GM13977 (cell line): Measurements from ENCODE around the gene CFAP126.
"Not testable (repeated sequence)": the region's sequence is repeated elsewhere in the genome, so short reads cannot be mapped to it uniquely, and the experiment has no call there.

Source experiments
- DNase-seq: peaks from one replicate; pipeline ENCODE4 v3.0.0; 2012; ENCODE audit warnings: low spot score
- in situ Hi-C: fragments of 300-500 bp; cut with MboI; formaldehyde crosslinking; loops from one replicate; pipeline ENCODE4 v1.12.0; 2022; ENCODE audit warnings: low sequenced_read_pairs, low pct_unique_long_range_greater_than_20kb, mixed read lengths, inconsistent platforms; ENCODE audit not compliant: unreplicated experiment
- TF ChIP-seq, protein P1 (sequence below): IDR thresholded peaks from 2 replicates; pipeline ENCODE4 v1.5.1; 2012; ENCODE audit warnings: mild to moderate bottlenecking, control low read depth; ENCODE audit not compliant: insufficient read depth; ENCODE audit errors: extremely low read depth, missing control alignments

Gene CFAP126

GRCh38 chr1:161350671-161351070 lies 17.0 kb downstream of the CFAP126 start:
- TF ChIP-seq, protein P1, sequence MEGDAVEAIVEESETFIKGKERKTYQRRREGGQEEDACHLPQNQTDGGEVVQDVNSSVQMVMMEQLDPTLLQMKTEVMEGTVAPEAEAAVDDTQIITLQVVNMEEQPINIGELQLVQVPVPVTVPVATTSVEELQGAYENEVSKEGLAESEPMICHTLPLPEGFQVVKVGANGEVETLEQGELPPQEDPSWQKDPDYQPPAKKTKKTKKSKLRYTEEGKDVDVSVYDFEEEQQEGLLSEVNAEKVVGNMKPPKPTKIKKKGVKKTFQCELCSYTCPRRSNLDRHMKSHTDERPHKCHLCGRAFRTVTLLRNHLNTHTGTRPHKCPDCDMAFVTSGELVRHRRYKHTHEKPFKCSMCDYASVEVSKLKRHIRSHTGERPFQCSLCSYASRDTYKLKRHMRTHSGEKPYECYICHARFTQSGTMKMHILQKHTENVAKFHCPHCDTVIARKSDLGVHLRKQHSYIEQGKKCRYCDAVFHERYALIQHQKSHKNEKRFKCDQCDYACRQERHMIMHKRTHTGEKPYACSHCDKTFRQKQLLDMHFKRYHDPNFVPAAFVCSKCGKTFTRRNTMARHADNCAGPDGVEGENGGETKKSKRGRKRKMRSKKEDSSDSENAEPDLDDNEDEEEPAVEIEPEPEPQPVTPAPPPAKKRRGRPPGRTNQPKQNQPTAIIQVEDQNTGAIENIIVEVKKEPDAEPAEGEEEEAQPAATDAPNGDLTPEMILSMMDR: no peak
- DNase-seq: no peak
- in situ Hi-C loops: no loop called here

GRCh38 chr1:161342821-161343220 lies 24.9 kb downstream of the CFAP126 start:
- no peak for DNase-seq
- TF ChIP-seq, protein P1: no peak
- in situ Hi-C loops: no loop called here

- TF ChIP-seq, protein P1: no peak
- in situ Hi-C loops: no loop called here
- no peak for DNase-seq
These were observed 25.5 kb downstream of the CFAP126 start for GRCh38 chr1:161342177-161342576.

DNA sequence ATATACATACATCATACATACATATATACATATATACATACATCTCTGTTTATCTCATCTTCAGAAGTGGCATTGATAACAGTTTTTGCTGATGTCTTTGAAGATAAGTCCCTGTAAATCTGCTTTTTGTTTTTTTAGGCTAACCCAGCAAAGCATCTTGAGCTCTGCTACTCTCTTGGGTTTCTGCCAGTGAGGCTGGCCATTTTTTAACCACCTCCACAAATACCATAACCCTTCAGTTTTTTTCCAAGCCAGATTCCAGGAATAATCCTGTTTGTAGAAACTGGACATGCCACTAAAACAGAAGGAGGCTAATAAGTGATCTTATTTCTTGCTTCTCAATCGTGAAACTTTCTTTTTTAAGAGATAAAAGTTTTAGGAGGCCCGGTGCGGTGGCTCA lies 31.9 kb downstream of the CFAP126 start:
- TF ChIP-seq, protein P1: no peak
- in situ Hi-C loops: no loop called here
- DNase-seq: no peak

GRCh38 chr1:161333166-161333565 lies 34.5 kb downstream of the CFAP126 start:
- in situ Hi-C loops: no loop called here
- TF ChIP-seq, protein P1: no peak
- DNase-seq: no peak

DNA sequence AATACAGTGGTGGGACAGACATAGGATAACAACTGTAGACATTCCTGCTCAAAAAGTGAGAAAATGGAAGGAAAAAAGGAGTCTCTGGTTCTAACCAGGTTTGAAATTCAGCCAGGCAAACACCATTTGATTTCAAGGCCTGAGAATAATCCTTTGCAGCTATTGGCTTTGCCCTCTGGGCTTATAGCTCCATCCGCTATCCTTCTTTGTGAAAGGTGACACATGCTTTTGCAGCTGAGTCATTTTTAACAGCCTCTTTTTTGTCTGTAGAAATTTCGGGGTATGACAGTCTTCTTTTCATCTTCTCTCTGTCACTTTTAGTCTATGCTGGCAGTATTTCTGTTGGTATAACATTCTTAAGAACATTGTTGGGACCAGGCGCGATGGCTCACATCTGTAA lies 37.3 kb downstream of the CFAP126 start:
- no peak for DNase-seq
- in situ Hi-C loops: no loop called here
- TF ChIP-seq, protein P1: no peak

GRCh38 chr1:161324020-161324419 lies 43.7 kb downstream of the CFAP126 start:
- in situ Hi-C loops: no loop called here
- no peak for DNase-seq
- TF ChIP-seq, protein P1: no peak

DNA sequence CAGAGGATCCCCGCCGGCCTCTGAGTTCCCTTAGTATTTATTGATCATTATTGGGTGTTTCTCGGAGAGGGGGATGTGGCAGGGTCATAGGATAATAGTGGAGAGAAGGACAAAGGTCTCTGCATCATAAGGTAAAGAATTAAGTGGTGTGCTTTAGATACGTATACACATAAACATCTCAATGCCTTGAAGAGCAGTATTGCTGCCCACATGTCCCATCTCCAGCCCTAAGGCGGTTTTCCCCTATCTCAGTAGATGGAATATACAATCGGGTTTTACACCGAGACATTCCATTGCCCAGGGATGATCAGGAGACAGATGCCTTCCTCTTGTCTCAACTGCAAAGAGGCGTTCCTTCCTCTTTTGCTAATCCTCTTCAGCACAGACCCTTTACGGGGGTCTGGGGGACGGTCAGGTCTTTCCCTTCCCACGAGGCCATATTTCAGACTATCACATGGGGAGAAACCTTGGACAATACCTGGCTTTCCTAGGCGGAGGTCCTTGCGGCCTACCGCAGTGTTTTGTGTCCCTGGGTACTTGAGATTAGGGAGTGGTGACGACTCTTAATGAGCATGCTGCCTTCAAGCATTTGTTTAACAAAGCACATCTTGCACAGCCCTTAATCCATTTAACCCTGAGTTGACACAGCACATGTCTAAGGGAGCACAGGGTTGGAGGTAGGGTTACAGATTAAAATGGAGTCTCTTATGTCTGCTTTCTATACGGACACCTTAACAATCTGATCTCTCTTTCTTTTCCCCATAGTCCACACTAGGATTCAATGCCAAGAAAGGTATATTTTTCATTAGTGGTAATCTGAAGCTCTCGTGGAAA lies 51.6 kb downstream of the CFAP126 start:
- DNase-seq, in situ Hi-C loops: not testable (repeated sequence)
